ENCODE data around the gene KL. TPM values are rescaled to one million over a fixed set of nuclear protein-coding genes. Genes with fewer than 3 reads are reported as not detected.

Gene KL
- total RNA-seq, 1 experiment from 2014 or later = not detected

- no peak for TF ChIP-seq ZNF532 (CRISPR knock-in tag; IDR thresholded peaks at IDR 0.05; ENCODE audit: borderline replicate concordance)
- no peak for TF ChIP-seq GTF2I (CRISPR knock-in tag; conservative IDR thresholded peaks at IDR 0.05)
Measured at GRCh38 chr13:33026489-33027152, 10.4 kb downstream of the KL start (continued).

- no peak for ATAC-seq
- H3K9me3 Mint-ChIP-seq = no peaks in the 10 kb centered on the region
- POLR2A ChIA-PET = no interaction called here
- H3K4me1 Mint-ChIP-seq = peaks cover 20% of the 10 kb centered on the region
- H3K27ac Mint-ChIP-seq = no peak overlapping the region
- no peak for TF ChIP-seq STAT6 (CRISPR knock-in tag; conservative IDR thresholded peaks at IDR 0.05; ENCODE audit: low read depth)
- TF ChIP-seq NFATC4 (CRISPR knock-in tag; IDR thresholded peaks at IDR 0.05) = no peak
- no peak for TF ChIP-seq RELA (CRISPR knock-in tag; IDR thresholded peaks at IDR 0.05; ENCODE audit: borderline replicate concordance)
- no peak for TF ChIP-seq NFYB (CRISPR knock-in tag; conservative IDR thresholded peaks at IDR 0.05; ENCODE audit: low read depth)
- TF ChIP-seq CTCF (IDR thresholded peaks at IDR 0.05) = no peak
- TF ChIP-seq ZNF317 (CRISPR knock-in tag; IDR thresholded peaks at IDR 0.05; ENCODE audit: borderline replicate concordance, low read depth) = no peak
- TF ChIP-seq ZNF219 (CRISPR knock-in tag; IDR thresholded peaks at IDR 0.05; ENCODE audit: borderline replicate concordance) = no peak
- TF ChIP-seq IRF2 (CRISPR knock-in tag; IDR thresholded peaks at IDR 0.05; ENCODE audit: borderline replicate concordance, low read depth) = no peak
- H3K36me3 Mint-ChIP-seq = no peaks in the 10 kb centered on the region
- no peak overlapping the region for H3K4me3 Mint-ChIP-seq
- CTCF ChIA-PET = no interaction called here
- H3K27me3 Mint-ChIP-seq (ENCODE audit: low read depth) = no peaks in the 10 kb centered on the region
- DNase-seq (ENCODE audit: low spot score) = no peak
Measured at GRCh38 chr13:33028620-33029019, 12.4 kb downstream of the KL start.

GRCh38 chr13:33031277-33031676, 15.1 kb downstream of the KL start:
- ATAC-seq (no peak), DNase-seq (ENCODE audit: low spot score) (no peak)
- ChIA-PET POLR2A (no interaction called here), CTCF (interaction anchor here (0.6 to 1.5 kb wide), 2 partner anchors 13 to 574 kb away, joined by 3 to 5 read pairs; no protein-coding TSS in a partner anchor)
- Mint-ChIP-seq H3K27ac (no peak overlapping the region), H3K4me3 (no peak overlapping the region), H3K36me3 (no peaks in the 10 kb centered on the region), H3K9me3 (no peaks in the 10 kb centered on the region), H3K4me1 (peaks cover 7% of the 10 kb centered on the region), H3K27me3 (ENCODE audit: low read depth) (no peaks in the 10 kb centered on the region)
- no peak for TF ChIP-seq GRHL2 (CRISPR knock-in tag; IDR thresholded peaks at IDR 0.05; ENCODE audit: insufficient replicate concordance, severe bottlenecking)
- no peak for TF ChIP-seq ELF4 (CRISPR knock-in tag; IDR thresholded peaks at IDR 0.05; ENCODE audit: low read depth)
- no peak for TF ChIP-seq CBFB (CRISPR knock-in tag; IDR thresholded peaks at IDR 0.05; ENCODE audit: low read depth)
- TF ChIP-seq STAT6 (CRISPR knock-in tag; conservative IDR thresholded peaks at IDR 0.05; ENCODE audit: low read depth) = no peak
- TF ChIP-seq E2F4 (CRISPR knock-in tag; IDR thresholded peaks at IDR 0.05; ENCODE audit: borderline replicate concordance, low read depth) = no peak
- TF ChIP-seq E2F1 (CRISPR knock-in tag; IDR thresholded peaks at IDR 0.05) = no peak
- TF ChIP-seq ETV6 (CRISPR knock-in tag; IDR thresholded peaks at IDR 0.05) = no peak
